NCI-H2081 treated with DMSO at 0.1 percent for 48 hours (cell line): ENCODE data around the gene SH3BP5L.

Experiments used
- DNase-seq: peaks from one replicate; lab custom pipeline; 2025; lab: John Stamatoyannopoulos, UW

The SH3BP5L gene

GRCh38 chr1:248825573-248825908 lies 174 bp downstream of the SH3BP5L start:
- no peak for DNase-seq

GRCh38 chr1:248825136-248825535 lies 579 bp downstream of the SH3BP5L start:
- DNase-seq = no peak

DNA sequence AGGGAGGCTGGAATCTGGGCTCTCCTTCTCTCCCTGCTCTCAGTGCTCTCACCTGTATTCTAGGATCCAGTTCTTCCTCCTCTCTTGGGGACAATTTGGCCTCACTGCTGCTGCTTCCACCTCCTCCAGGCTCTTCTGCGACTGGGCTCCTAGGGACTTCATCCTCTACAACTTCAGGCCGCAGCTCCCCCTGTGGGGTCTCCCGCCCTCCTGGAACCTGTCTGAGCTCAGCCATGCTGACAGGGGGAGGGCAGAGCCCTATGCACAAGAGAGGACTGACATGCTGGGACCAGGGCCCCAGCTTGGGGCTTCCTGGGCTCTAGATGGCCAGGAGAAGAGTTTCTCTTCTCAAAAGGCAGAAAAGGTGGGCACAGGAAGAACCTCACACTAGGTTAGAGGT lies 1.0 kb downstream of the SH3BP5L start:
- no peak for DNase-seq

DNA sequence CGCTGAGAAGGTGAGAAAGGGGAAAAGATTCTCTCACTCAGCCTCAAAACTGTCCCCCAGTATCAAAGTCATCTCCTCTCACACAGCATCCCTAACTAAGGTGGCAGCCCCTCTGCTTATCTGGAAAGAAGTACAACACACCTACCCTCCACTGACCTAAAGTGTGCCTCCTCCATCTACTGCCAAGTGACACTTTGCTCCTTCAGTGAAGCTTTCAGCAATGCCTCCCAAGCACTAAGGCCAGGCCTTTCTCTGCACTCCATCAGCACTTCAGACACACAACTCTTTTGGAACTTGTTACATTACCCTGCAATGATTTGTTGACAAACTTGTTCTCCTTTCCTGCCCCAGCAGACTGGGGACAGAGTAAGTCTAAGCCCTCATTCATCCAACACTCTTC lies 1.4 kb downstream of the SH3BP5L start:
- DNase-seq = no peak

DNA sequence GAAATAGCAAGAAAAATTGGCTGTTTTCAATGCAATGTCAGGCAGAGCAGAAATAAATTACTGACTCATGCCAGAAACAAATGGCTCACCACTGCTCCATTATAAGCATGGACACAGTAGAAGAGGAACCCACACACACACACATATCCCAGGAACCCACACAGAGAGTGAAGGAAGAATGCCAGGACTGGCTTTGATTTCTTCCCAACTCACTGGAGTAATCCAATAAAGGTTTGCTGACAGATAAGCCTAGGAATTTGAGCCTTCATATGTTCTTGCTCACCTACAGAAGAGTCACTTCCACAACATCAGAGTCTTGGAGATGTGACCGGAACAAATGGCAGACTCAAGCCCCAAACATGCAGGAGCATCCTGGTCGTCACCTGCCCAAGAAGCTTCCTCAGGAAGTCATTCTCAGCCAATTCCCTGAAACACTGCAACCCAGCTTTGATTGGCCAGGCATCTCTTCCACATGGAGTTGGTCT lies 2.2 kb downstream of the SH3BP5L start:
- DNase-seq = no peak

DNA sequence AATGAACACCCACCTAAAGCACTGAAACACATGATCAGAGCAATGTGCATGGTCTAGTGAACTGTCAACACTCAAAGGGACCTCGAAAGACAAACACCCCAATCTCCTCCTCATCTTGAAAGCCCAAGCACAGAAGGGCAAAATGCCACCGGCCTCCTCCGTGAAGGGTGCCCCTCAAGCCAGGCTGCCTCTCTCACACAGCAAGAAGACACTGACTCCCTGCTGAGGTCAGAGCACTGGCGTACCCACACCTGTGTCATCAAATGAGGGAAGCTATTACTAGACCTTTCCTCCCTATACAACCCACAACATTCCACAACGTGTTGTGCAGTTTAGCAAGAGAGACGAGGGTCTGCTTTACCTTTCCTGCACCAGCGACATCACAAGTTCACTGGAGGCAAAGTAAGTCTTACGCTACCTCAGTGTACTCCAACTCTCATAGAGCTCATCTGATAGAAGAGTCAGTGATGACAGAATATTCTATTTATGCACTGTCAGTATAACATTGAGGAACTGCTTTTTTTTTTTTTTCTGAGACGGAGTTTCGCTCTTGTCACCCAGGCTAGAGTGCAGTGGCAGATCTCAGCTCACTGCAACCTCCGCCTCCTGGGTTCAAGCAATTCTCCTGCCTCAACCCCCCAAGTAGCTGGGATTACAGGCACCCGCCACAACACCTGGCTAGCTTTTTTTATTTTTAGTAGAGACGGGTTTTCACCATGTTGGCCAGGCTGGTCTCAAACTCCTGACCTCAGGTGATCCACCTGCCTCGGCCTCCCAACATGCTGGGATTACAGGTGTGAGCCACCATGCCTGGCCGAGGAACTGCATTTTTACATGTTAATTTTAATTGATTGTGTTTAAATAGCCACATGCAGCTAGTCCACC lies 3.3 kb downstream of the SH3BP5L start:
- no peak for DNase-seq

DNA sequence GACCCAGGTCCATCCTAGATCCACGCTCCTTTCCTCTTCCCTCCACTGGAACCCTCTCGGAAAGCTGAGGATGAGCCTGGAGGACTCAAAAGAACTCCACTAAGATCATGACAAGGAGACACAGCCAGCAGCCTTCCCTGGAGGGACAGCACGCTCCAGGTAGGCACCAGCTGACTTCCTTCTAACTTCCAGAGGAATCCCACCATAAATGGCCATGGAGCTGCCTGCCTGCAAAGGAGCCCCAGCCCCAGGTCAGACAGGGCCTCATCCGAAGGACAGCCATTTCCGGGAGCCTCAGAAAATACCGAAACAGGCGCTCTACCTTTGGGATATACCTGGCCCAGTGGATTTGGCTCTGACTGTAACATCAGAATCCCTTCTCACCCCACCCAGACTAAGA lies 4.1 kb downstream of the SH3BP5L start:
- DNase-seq = no peak

- no peak for DNase-seq
These were observed 4.6 kb downstream of the SH3BP5L start for GRCh38 chr1:248821101-248821500.

DNA sequence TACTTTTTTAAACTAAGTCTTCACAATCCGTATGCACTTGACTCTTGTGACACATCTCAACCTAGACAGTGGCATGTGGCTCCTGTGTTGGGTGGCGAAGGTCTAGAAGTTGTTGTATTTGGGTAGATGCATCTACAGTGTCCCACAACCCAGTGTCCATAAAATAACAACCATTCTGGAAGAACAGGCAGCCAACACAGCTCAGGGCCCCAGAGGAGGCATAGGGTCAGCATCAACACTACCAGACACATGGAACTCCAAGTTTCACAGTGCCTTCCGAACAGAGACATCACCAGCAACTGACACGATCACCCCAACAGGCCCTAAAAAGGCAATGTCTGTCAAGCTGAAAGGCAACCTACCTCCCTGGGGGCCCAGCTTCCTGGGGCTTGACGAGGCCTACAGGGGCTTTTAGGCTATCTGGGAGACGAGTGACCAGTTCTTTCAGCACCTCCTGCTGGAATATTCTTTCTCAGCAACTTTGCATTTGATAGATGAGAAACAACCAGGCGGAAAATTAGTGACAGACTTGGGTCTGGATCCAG lies 5.6 kb downstream of the SH3BP5L start:
- no peak for DNase-seq

GRCh38 chr1:248818505-248819374 lies 7.0 kb downstream of the SH3BP5L start:
- no peak for DNase-seq

- DNase-seq = no peak
These were observed 8.7 kb downstream of the SH3BP5L start for GRCh38 chr1:248817065-248817464.

- no peak for DNase-seq
These were observed 9.5 kb downstream of the SH3BP5L start for GRCh38 chr1:248816042-248816851.

DNA sequence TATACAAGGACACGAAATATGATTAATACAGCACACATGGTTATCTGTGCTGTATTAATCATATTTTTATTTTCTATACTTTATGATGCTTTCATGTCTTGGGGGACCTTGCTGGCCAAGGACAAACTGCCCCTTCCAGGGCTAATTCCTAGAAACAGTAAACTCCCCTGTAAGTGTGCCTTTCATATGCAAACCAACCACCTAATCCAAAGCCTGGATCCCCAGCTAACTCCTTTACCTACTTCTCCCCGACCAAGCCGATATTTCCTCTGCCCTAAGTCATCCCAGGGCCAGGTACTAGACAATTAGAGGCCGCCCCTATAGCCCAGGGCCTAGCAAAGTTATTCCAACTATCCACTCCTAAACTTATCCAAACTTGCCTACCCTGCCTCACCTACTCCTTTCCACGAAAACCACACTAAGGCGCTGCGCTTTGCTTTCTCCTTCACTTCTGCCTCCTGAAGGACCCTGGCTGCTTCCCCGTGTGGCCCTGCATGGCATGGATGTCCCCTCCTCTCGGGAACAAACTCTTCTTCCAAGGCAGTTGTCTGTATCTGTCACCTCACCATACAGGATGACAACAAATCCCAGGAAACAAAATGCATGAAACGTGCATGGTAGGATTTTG lies 10.2 kb downstream of the SH3BP5L start:
- DNase-seq = no peak

DNA sequence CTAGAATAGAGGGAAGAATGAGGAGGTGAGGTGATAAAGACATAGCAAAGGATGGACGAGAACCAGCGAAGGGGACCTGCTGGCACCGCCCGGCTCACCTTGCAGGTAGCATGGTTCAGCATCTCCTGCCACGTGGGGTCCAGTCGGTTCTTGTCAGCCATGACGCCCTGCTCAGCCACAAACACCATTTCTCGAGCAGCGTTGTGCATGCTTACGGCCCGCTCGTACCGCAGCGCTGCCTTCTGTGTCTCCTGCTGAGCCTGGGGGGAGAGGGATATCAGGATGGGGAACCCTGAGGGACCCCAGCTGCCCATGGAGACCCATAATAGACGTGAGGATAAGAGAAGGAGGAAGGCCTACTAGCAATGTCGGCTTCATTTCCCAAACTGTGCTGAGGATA lies 11.4 kb downstream of the SH3BP5L start:
- DNase-seq = no peak

DNA sequence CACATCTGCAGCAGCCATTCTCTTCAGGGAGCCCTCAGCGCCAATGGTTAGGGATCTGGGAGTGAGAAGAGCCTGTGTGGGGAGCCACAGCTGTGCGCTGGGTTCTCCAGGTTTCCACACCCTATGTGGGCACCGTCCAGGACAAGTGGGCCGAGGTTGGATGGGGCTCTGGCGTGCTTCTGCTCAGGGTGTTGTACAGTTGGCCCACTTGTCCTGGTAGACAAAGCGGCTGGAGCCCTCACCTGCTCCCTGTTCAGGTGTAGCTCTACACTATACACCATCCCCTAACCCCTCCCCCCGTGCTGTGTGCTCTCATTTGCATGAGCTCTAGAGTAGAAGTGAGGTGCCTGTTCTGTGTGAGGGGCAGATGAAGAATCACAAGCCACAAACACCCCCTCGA lies 12.2 kb downstream of the SH3BP5L start:
- DNase-seq = no peak

- DNase-seq = no peak
These were observed 12.8 kb downstream of the SH3BP5L start for GRCh38 chr1:248812736-248813425.

- no peak for DNase-seq
These were observed 13.9 kb downstream of the SH3BP5L start for GRCh38 chr1:248811514-248812490.

DNA sequence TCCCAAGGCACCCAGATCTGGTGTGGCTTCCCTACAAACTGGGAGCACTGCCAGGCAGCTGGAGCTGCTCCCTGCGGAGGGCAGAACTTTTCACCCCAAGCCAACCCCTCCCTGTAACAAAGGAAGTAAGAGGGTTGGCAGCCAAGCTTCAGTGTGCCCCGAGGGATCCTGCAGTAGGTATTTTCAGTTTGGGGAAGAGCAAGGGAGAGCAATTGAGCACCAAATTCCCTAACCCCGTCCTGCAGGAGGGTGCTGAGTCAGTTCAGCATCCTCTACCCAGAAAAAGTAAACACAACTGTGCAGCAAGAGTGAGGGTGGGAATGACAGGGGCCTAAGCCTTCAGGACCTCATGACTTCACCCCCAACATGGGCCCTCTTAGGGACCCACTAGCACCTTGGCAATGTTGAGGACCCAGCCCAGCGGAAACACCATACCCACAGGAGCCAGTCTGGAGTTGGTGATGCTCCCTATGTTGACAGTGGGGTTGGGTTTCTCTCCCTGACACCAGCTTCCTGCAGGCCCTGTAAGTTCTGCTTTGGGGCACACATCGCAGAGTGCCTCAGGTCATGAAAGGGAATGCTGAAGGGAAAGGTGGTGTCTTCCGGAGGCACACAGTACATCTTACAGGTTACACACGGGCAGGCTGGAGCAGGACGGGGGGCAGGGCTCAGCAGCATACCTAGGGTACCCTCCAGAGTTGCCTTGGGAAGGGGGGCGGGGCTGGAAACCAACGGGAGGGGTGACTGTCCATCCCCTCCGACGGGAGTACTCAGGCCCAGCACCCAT lies 14.8 kb downstream of the SH3BP5L start:
- no peak for DNase-seq
